Testis (tissue), 5 donors: Measurements from ENCODE around the gene OR5AP2. TPM values are rescaled to one million over a fixed set of nuclear protein-coding genes. Genes with fewer than 3 reads are reported as not detected.
"Not testable (repeated sequence)": the region's sequence is repeated elsewhere in the genome, so short reads cannot be mapped to it uniquely, and the experiment has no call there.

Experiments used
- DNase-seq: peaks from one replicate; pipeline ENCODE4 v3.0.0-alpha.2; 2019
- H3K27ac ChIP-seq, 2 donors: fragments of 200-600 bp; sonication (generic); one replicate each; pipeline ENCODE4 v1.5.1; 2019
- H3K27me3 ChIP-seq: fragments of 200-600 bp; sonication (generic); one replicate; pipeline ENCODE4 v1.5.1; 2019
- H3K36me3 ChIP-seq: fragments of 200-600 bp; sonication (generic); one replicate; pipeline ENCODE4 v1.5.1; 2017; ENCODE audit warnings: low read depth; ENCODE audit errors: missing control alignments
- H3K4me1 ChIP-seq: fragments of 200-600 bp; sonication (generic); one replicate; pipeline ENCODE4 v1.5.1; 2019
- H3K4me3 ChIP-seq, 2 donors: fragments of 200-600 bp; sonication (generic); one replicate each; pipeline ENCODE4 v1.5.1; 2017 to 2019
- H3K9me3 ChIP-seq: fragments of 200-600 bp; sonication (generic); one replicate; pipeline ENCODE4 v1.5.1; 2017
- CTCF ChIP-seq, 3 experiments: fragments of 450-650 bp in 2 of 3; fragments of 200-600 bp in 1 of 3; sonication (generic) in 1 of 3; IDR thresholded peaks; one replicate each; pipeline ENCODE4 v1.5.1; 2016 to 2019; ENCODE audit warnings: antibody characterized with exemption in 3 of 3, mild to moderate bottlenecking in 2 of 3, moderate library complexity in 1 of 3
- POLR2A ChIP-seq: fragments of 450-650 bp; IDR thresholded peaks from one replicate; pipeline ENCODE4 v1.6.1; 2017; ENCODE audit warnings: antibody characterized with exemption, mild to moderate bottlenecking, moderate library complexity
- WGBS, 2 donors: methylation state at CpG; one replicate each; pipeline ENCODE4 v1.1.5; 2018; 5-methylcytosine and 5-hydroxymethylcytosine counted together
- intact Hi-C: fragments of 100-400 bp; cut with DNase I; formaldehyde crosslinking; loops from one replicate; pipeline ENCODE4 v1.15.1; 2023; ENCODE audit warnings: low total_unique reads
- long read RNA-seq, 2 donors: transcript quantifications; one replicate each; lab custom pipeline, GENCODE V29; 2026
- polyA plus RNA-seq: library from polyadenylated mRNA; stranded (reverse); fragments of 350-450 nt; fragmentation: Illumina TruSeq; extraction: RNeasy Lipid Tissue Mini Kit (QIAGEN cat#74804); gene quantifications from one replicate; pipeline ENCODE4 v1.2.3, GENCODE V29; 2014; ENCODE audit warnings: low read depth, low replicate concordance; ENCODE audit not compliant: insufficient read depth
- total RNA-seq, 2 donors: library from RNA; depleted of rRNA; stranded (reverse); fragments of >200 nt; gene quantifications; one replicate each; pipeline ENCODE4 v1.2.3, GENCODE V29; 2016

Gene OR5AP2
- total RNA-seq (not detected), polyA plus RNA-seq (not detected)
- long read RNA-seq, donor 1 = 0 reads
- long read RNA-seq, donor 2 = 0 reads

- TF ChIP-seq POLR2A (no peak), CTCF (IDR thresholded peaks at IDR 0.05) (no peak)
- H3K4me1 ChIP-seq = no peaks in the 10 kb centered on the region
- 83 to 84% methylated on average over 2 of the region's 2 CpGs for WGBS, 2 donors
These were observed at the start of gene OR5AP2 for GRCh38 chr11:56642339-56642738. OR5AP2 (minus strand) TSS chr11:56642439; CDS start chr11:56642439, 0 bp downstream.

GRCh38 chr11:56691179-56691578 is 48.9 kb upstream of the OR5AP2 start:
- intact Hi-C loops, DNase-seq, H3K27ac ChIP-seq, H3K4me3 ChIP-seq, H3K9me3 ChIP-seq, H3K36me3 ChIP-seq, H3K27me3 ChIP-seq, H3K4me1 ChIP-seq: not testable (repeated sequence)
- WGBS, 2 donors = 85% methylated on average over 3 of the region's 3 CpGs

More at GRCh38 chr11:56642339-56642738, at the start of gene OR5AP2:
- Histone ChIP-seq H3K27ac (no peak within 1 kb of the TSS), H3K27me3 (no peaks in the 10 kb centered on the region), H3K9me3 (no peaks in the 10 kb centered on the region), H3K36me3 (no peaks in the 10 kb centered on the region), H3K4me3 (no peak within 1 kb of the TSS)
- no peak for DNase-seq
- intact Hi-C loops = no loop called here

- Histone ChIP-seq H3K27me3 (no peaks in the 10 kb centered on the region), H3K36me3 (no peaks in the 10 kb centered on the region), H3K4me1 (no peaks in the 10 kb centered on the region), H3K27ac (no peak overlapping the region), H3K4me3 (no peak overlapping the region), H3K9me3 (no peaks in the 10 kb centered on the region)
- no peak for DNase-seq
- TF ChIP-seq CTCF (IDR thresholded peaks at IDR 0.05) (no peak), POLR2A (no peak)
- WGBS, 2 donors = 83 to 89% methylated on average over 1 of the region's 1 CpG
- intact Hi-C loops = no loop called here
These were observed 46.4 kb upstream of the OR5AP2 start for GRCh38 chr11:56688554-56689100.

- DNase-seq = no peak
- no peak overlapping the region for H3K4me3 ChIP-seq
- no peaks in the 10 kb centered on the region for H3K9me3 ChIP-seq
- WGBS, 2 donors = 86 to 90% methylated on average over 2 of the region's 2 CpGs
- no peaks in the 10 kb centered on the region for H3K27me3 ChIP-seq
- intact Hi-C loops = no loop called here
- TF ChIP-seq CTCF (IDR thresholded peaks at IDR 0.05) = no peak
- TF ChIP-seq POLR2A = no peak
- no peaks in the 10 kb centered on the region for H3K36me3 ChIP-seq
- H3K27ac ChIP-seq = no peak overlapping the region
- H3K4me1 ChIP-seq = no peaks in the 10 kb centered on the region
These were observed 28.7 kb upstream of the OR5AP2 start for GRCh38 chr11:56670984-56671383.

- TF ChIP-seq CTCF (IDR thresholded peaks at IDR 0.05) (no peak), POLR2A (no peak)
- Histone ChIP-seq H3K9me3 (no peaks in the 10 kb centered on the region), H3K4me3 (no peak within 1 kb of the TSS)
These were observed 21.1 kb upstream of the OR5AP2 start, which contains the start of gene OR5AR1 for GRCh38 chr11:56663386-56663785. OR5AR1 (plus strand) TSS chr11:56663686; CDS start chr11:56663686, 0 bp downstream.

More at GRCh38 chr11:56663386-56663785, 21.1 kb upstream of the OR5AP2 start, which contains the start of gene OR5AR1:
- no peaks in the 10 kb centered on the region for H3K27me3 ChIP-seq
- DNase-seq = no peak
- no peaks in the 10 kb centered on the region for H3K36me3 ChIP-seq
- 80 to 85% methylated on average over 2 of the region's 2 CpGs for WGBS, 2 donors
- H3K27ac ChIP-seq = no peak within 1 kb of the TSS
- intact Hi-C loops = no loop called here
- no peaks in the 10 kb centered on the region for H3K4me1 ChIP-seq
